HL-60 (cell line): ENCODE results near the gene SLC22A25.

Source experiments
- GABPA ChIP-seq: IDR thresholded peaks from 2 replicates; pipeline ENCODE4 v1.6.1; 2012; ENCODE audit warnings: low read depth
- POLR2AphosphoS5 ChIP-seq: IDR thresholded peaks from 2 replicates; pipeline ENCODE4 v1.6.1; 2012; ENCODE audit warnings: low read depth
- SPI1 ChIP-seq: IDR thresholded peaks from 2 replicates; pipeline ENCODE4 v1.6.1; 2012; ENCODE audit warnings: low read depth, mild to moderate bottlenecking, borderline replicate concordance
- TF ChIP-seq, protein P1 (sequence below): IDR thresholded peaks from one replicate; pipeline ENCODE4 v1.5.1; 2011; ENCODE audit warnings: low read length, control low read depth, inconsistent platforms; ENCODE audit not compliant: insufficient read depth
- TF ChIP-seq, protein P2 (sequence below): IDR thresholded peaks from 2 replicates; pipeline ENCODE4 v1.6.1; 2012; ENCODE audit warnings: low read depth; ENCODE audit not compliant: insufficient replicate concordance

DNA sequence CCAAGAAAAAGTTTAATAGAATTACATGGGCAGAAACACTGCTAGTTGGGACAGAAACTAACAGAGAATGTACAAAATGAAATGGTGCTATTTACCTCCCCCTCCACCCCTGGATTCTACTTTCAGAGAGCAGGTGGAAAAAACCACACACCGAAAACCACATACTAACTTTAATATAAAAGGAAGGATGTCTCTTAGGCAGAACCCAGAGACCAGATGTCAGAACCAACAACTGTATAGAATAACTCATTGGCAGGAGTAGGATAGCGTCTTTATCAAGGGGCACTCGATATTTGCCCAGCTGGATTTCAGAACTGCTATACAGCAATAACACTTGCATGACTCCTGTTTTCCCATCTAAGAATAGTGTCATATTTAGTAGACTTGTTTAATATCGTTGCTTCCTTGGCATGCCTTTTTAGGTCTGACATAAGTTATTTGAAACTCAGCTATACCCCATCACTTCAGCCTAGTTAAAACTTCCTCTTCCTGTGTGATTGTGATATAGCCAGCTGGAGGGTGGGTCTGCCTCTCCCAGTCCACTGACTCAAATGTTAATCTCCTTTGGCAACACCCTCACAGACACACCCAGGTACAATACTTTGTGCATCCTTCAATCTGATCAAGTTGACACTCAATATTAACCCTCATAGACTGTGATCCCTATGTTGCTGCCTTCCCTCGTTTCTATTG lies 1.2 kb downstream of the SLC22A25 start:
- TF ChIP-seq, protein P1, sequence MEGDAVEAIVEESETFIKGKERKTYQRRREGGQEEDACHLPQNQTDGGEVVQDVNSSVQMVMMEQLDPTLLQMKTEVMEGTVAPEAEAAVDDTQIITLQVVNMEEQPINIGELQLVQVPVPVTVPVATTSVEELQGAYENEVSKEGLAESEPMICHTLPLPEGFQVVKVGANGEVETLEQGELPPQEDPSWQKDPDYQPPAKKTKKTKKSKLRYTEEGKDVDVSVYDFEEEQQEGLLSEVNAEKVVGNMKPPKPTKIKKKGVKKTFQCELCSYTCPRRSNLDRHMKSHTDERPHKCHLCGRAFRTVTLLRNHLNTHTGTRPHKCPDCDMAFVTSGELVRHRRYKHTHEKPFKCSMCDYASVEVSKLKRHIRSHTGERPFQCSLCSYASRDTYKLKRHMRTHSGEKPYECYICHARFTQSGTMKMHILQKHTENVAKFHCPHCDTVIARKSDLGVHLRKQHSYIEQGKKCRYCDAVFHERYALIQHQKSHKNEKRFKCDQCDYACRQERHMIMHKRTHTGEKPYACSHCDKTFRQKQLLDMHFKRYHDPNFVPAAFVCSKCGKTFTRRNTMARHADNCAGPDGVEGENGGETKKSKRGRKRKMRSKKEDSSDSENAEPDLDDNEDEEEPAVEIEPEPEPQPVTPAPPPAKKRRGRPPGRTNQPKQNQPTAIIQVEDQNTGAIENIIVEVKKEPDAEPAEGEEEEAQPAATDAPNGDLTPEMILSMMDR, result no peak
- TF ChIP-seq SPI1 (no peak), GABPA (no peak), POLR2AphosphoS5 (no peak)
- TF ChIP-seq, protein P2, sequence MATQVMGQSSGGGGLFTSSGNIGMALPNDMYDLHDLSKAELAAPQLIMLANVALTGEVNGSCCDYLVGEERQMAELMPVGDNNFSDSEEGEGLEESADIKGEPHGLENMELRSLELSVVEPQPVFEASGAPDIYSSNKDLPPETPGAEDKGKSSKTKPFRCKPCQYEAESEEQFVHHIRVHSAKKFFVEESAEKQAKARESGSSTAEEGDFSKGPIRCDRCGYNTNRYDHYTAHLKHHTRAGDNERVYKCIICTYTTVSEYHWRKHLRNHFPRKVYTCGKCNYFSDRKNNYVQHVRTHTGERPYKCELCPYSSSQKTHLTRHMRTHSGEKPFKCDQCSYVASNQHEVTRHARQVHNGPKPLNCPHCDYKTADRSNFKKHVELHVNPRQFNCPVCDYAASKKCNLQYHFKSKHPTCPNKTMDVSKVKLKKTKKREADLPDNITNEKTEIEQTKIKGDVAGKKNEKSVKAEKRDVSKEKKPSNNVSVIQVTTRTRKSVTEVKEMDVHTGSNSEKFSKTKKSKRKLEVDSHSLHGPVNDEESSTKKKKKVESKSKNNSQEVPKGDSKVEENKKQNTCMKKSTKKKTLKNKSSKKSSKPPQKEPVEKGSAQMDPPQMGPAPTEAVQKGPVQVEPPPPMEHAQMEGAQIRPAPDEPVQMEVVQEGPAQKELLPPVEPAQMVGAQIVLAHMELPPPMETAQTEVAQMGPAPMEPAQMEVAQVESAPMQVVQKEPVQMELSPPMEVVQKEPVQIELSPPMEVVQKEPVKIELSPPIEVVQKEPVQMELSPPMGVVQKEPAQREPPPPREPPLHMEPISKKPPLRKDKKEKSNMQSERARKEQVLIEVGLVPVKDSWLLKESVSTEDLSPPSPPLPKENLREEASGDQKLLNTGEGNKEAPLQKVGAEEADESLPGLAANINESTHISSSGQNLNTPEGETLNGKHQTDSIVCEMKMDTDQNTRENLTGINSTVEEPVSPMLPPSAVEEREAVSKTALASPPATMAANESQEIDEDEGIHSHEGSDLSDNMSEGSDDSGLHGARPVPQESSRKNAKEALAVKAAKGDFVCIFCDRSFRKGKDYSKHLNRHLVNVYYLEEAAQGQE, result no peak
